HL-60 (cell line): ENCODE measurements around the gene LRRC49.

Experiments
- DNase-seq, 2 experiments: peaks; one replicate each; pipeline ENCODE4 v3.0.0-alpha.2; 2010 to 2020; ENCODE audit warnings: low read depth in 1 of 2, low spot score in 1 of 2
- H3K27ac ChIP-seq: fragments of 250-450 bp; sonication (Bioruptor Pico); replicated peaks from 2 replicates; pipeline ENCODE4 v1.5.1; 2020; ENCODE audit warnings: mild to moderate bottlenecking, moderate library complexity
- H3K27me3 ChIP-seq: fragments of 250-450 bp; sonication (Bioruptor Pico); 2 replicates; pipeline ENCODE4 v1.5.1; 2021; ENCODE audit warnings: mild to moderate bottlenecking, moderate library complexity; ENCODE audit not compliant: insufficient read depth, poor library complexity, severe bottlenecking
- H3K4me3 ChIP-seq: replicated peaks from 2 replicates; pipeline ENCODE4 v1.5.1; 2011; ENCODE audit warnings: mild to moderate bottlenecking, control low read depth, low read length; ENCODE audit not compliant: insufficient read depth
- GABPA ChIP-seq: IDR thresholded peaks from 2 replicates; pipeline ENCODE4 v1.6.1; 2012; ENCODE audit warnings: low read depth
- POLR2AphosphoS5 ChIP-seq: IDR thresholded peaks from 2 replicates; pipeline ENCODE4 v1.6.1; 2012; ENCODE audit warnings: low read depth
- SPI1 ChIP-seq: IDR thresholded peaks from 2 replicates; pipeline ENCODE4 v1.6.1; 2012; ENCODE audit warnings: low read depth, mild to moderate bottlenecking, borderline replicate concordance
- TF ChIP-seq, protein P1 (sequence below): IDR thresholded peaks from one replicate; pipeline ENCODE4 v1.5.1; 2011; ENCODE audit warnings: low read length, control low read depth, inconsistent platforms; ENCODE audit not compliant: insufficient read depth
- TF ChIP-seq, protein P2 (sequence below): IDR thresholded peaks from 2 replicates; pipeline ENCODE4 v1.6.1; 2012; ENCODE audit warnings: low read depth; ENCODE audit not compliant: insufficient replicate concordance

LRRC49 gene

DNA sequence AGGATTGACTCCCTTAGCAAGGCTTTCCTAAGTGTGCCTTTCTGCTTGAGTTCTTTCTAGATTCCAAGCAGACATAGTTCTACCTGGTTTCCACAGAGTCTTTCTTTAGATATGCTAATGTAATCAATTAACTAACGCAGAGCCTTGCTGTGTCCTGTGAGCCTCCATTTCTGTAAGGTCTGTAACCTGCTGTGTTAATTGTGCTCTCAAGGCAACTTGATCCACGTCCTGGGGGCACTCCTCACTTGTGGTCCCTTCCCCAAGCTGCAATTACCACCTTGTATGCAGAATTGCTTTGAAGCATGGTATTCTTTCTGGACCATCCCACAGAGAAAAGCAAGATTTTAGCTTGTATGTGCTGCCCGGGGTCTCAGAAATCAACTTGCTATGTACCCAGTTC lies 193.2 kb downstream of the LRRC49 start:
- Histone ChIP-seq H3K27me3 (no peaks in the 10 kb centered on the region), H3K4me3 (no peak overlapping the region), H3K27ac (no peak overlapping the region)
- TF ChIP-seq, protein P1, sequence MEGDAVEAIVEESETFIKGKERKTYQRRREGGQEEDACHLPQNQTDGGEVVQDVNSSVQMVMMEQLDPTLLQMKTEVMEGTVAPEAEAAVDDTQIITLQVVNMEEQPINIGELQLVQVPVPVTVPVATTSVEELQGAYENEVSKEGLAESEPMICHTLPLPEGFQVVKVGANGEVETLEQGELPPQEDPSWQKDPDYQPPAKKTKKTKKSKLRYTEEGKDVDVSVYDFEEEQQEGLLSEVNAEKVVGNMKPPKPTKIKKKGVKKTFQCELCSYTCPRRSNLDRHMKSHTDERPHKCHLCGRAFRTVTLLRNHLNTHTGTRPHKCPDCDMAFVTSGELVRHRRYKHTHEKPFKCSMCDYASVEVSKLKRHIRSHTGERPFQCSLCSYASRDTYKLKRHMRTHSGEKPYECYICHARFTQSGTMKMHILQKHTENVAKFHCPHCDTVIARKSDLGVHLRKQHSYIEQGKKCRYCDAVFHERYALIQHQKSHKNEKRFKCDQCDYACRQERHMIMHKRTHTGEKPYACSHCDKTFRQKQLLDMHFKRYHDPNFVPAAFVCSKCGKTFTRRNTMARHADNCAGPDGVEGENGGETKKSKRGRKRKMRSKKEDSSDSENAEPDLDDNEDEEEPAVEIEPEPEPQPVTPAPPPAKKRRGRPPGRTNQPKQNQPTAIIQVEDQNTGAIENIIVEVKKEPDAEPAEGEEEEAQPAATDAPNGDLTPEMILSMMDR = no peak
- TF ChIP-seq, protein P2, sequence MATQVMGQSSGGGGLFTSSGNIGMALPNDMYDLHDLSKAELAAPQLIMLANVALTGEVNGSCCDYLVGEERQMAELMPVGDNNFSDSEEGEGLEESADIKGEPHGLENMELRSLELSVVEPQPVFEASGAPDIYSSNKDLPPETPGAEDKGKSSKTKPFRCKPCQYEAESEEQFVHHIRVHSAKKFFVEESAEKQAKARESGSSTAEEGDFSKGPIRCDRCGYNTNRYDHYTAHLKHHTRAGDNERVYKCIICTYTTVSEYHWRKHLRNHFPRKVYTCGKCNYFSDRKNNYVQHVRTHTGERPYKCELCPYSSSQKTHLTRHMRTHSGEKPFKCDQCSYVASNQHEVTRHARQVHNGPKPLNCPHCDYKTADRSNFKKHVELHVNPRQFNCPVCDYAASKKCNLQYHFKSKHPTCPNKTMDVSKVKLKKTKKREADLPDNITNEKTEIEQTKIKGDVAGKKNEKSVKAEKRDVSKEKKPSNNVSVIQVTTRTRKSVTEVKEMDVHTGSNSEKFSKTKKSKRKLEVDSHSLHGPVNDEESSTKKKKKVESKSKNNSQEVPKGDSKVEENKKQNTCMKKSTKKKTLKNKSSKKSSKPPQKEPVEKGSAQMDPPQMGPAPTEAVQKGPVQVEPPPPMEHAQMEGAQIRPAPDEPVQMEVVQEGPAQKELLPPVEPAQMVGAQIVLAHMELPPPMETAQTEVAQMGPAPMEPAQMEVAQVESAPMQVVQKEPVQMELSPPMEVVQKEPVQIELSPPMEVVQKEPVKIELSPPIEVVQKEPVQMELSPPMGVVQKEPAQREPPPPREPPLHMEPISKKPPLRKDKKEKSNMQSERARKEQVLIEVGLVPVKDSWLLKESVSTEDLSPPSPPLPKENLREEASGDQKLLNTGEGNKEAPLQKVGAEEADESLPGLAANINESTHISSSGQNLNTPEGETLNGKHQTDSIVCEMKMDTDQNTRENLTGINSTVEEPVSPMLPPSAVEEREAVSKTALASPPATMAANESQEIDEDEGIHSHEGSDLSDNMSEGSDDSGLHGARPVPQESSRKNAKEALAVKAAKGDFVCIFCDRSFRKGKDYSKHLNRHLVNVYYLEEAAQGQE = no peak
- TF ChIP-seq POLR2AphosphoS5 (no peak), GABPA (no peak), SPI1 (no peak)
- no peak for DNase-seq

DNA sequence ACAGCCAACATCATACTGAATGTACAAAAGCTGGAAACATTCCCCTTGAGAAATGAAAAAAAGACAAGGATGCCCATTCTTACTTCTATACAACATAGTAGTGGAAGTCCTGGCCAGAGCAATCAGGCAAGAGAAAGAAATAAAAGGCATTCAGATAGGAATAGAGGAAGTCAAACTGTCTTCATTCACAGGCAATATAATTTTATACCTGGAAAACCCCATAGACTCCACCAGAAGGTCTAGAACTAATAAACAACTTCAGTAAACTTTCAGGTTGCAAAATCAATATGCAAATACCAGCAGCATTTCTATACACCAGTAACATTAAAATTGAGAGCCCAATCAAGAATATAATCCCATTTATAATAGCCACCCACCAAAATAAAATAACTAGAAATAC lies 195.5 kb downstream of the LRRC49 start:
- TF ChIP-seq GABPA (no peak), SPI1 (no peak), POLR2AphosphoS5 (no peak)
- TF ChIP-seq, protein P1 = no peak
- TF ChIP-seq, protein P2 = no peak
- Histone ChIP-seq H3K27ac (no peak overlapping the region), H3K27me3 (no peaks in the 10 kb centered on the region), H3K4me3 (no peak overlapping the region)
- no peak for DNase-seq

DNA sequence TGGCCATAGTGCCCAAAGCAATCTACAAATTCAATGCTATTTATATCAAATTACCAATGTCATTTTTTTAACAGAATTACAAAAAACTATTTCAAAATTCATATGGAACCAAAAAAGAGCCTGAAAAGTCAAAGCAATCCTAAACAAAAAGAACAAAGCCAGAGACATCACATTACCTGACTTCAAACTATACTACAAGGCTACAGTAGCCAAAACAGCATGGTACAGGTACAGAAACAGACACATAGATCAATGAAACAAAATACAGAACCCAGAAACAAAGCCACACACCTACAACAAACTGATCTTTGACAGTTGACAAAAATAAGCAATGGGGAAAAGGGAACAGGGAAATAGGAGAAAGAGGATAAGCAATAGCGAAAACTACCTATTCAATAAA lies 196.1 kb downstream of the LRRC49 start:
- TF ChIP-seq GABPA (no peak), SPI1 (no peak)
- TF ChIP-seq, protein P2 = no peak
- TF ChIP-seq, protein P1 = no peak
- DNase-seq = no peak

More for the DNA sequence above, 196.1 kb downstream of the LRRC49 start:
- Histone ChIP-seq H3K27me3 (no peaks in the 10 kb centered on the region), H3K4me3 (no peak overlapping the region), H3K27ac (no peak overlapping the region)
